GM12878 (cell line): ENCODE measurements around the gene SETD1B. TPM values are rescaled to one million over a fixed set of nuclear protein-coding genes. Genes with fewer than 3 reads are reported as not detected.

ENCODE experiments used
- BHLHE40 ChIP-seq, 2 experiments: fragments of 450-650 bp in 1 of 2; IDR thresholded peaks; 2 replicates each; pipeline ENCODE4 v1.6.1; 2011 to 2017; ENCODE audit warnings: low read depth in 2 of 2, borderline replicate concordance in 1 of 2, improper control_type of control experiment in 1 of 2, low read length in 1 of 2, mild to moderate bottlenecking in 1 of 2
- BRCA1 ChIP-seq: IDR thresholded peaks from 2 replicates; pipeline ENCODE4 v1.6.1; 2011; ENCODE audit warnings: low read depth, low read length, improper control_type of control experiment
- EED ChIP-seq: sonication (generic); IDR thresholded peaks from 2 replicates; pipeline ENCODE4 v1.6.1; 2016; ENCODE audit warnings: antibody characterized with exemption, low read depth
- IKZF2 ChIP-seq, 2 experiments: fragments of 450-650 bp; IDR thresholded peaks; 2 replicates each; pipeline ENCODE4 v1.6.1; 2017; ENCODE audit warnings: mild to moderate bottlenecking in 2 of 2, moderate library complexity in 2 of 2
- MTA2 ChIP-seq: fragments of 450-650 bp; IDR thresholded peaks from 2 replicates; pipeline ENCODE4 v1.6.1; 2016; ENCODE audit warnings: low read depth, mild to moderate bottlenecking, moderate library complexity
- MYC ChIP-seq: IDR thresholded peaks from 2 replicates; pipeline ENCODE4 v1.6.1; 2011; ENCODE audit warnings: mild to moderate bottlenecking, low read length, moderate library complexity, inconsistent platforms; ENCODE audit not compliant: insufficient read depth, insufficient replicate concordance, insufficient read length, severe bottlenecking
- SP1 ChIP-seq: IDR thresholded peaks from one replicate; pipeline ENCODE4 v1.6.1; 2011; ENCODE audit warnings: low read depth, low read length
- SPI1 ChIP-seq: IDR thresholded peaks from 2 replicates; pipeline ENCODE4 v1.6.1; 2011; ENCODE audit warnings: low read depth, mild to moderate bottlenecking, low read length, moderate library complexity, borderline replicate concordance; ENCODE audit not compliant: insufficient read depth
- TAF1 ChIP-seq: IDR thresholded peaks from 2 replicates; pipeline ENCODE4 v1.6.1; 2011; ENCODE audit warnings: mild to moderate bottlenecking, low read depth, low read length, borderline replicate concordance
- TCF12 ChIP-seq: IDR thresholded peaks from 2 replicates; pipeline ENCODE4 v1.6.1; 2011; ENCODE audit warnings: low read depth, mild to moderate bottlenecking, low read length
- polyA plus RNA-seq, 11 experiments: library from polyadenylated mRNA; depleted of rRNA in 4 of 11; unstranded in 6 of 11; stranded (reverse) in 5 of 11; fragments of >200 nt; fragmentation: Nextera tagmentation in 4 of 11; fragmentation: Illumina TruSeq in 1 of 11; extraction: Ambion mirVana in 4 of 11; extraction: Trizol in 1 of 11; gene quantifications; 1 replicate in 1 of 11; 2 replicates in 10 of 11; pipeline versions ENCODE4 v1.2.1 to v1.2.3, GENCODE V29; 2011 to 2016; ENCODE audit warnings: inconsistent platforms in 2 of 11, missing spikeins in 2 of 11, low read depth in 1 of 11
- total RNA-seq, 4 experiments: library from RNA; depleted of rRNA in 3 of 4; stranded (reverse); fragments of >200 nt in 3 of 4; fragmentation: Illumina TruSeq in 1 of 4; extraction: Trizol in 1 of 4; gene quantifications; 2 replicates each; pipeline versions ENCODE4 v1.2.1 to v1.2.3, GENCODE V29; 2013 to 2021
- TF ChIP-seq, protein P1 (sequence below): fragments of 450-650 bp; IDR thresholded peaks from 2 replicates; pipeline ENCODE4 v1.6.1; 2018; ENCODE audit warnings: mild to moderate bottlenecking, low read depth, moderate library complexity; ENCODE audit not compliant: partially characterized antibody
- TF ChIP-seq, protein P2 (sequence below): fragments of 450-650 bp; IDR thresholded peaks from 2 replicates; pipeline ENCODE4 v1.6.1; 2018; ENCODE audit warnings: borderline replicate concordance, mild to moderate bottlenecking; ENCODE audit not compliant: partially characterized antibody
- TF ChIP-seq, protein P3 (sequence below): IDR thresholded peaks from 2 replicates; pipeline ENCODE4 v1.6.1; 2011; ENCODE audit warnings: borderline replicate concordance, low read depth, mild to moderate bottlenecking, moderate library complexity, mixed read lengths, low read length; ENCODE audit not compliant: insufficient read depth; ENCODE audit errors: extremely low read length
- TF ChIP-seq, protein P4 (sequence below): fragments of 450-650 bp; IDR thresholded peaks from 2 replicates; pipeline ENCODE4 v1.6.1; 2017; ENCODE audit warnings: mild to moderate bottlenecking, moderate library complexity
- TF ChIP-seq, protein P5 (sequence below): fragments of 450-650 bp; IDR thresholded peaks from 2 replicates; pipeline ENCODE4 v1.6.1; 2016; ENCODE audit warnings: mild to moderate bottlenecking

The SETD1B gene
- total and polyA plus RNA-seq, 10 of the 15 experiments (the other 5 are each of a cell fraction or from before 2014, with no cell fraction given) = 0.50 to 17.3 (median 1.6) TPM

DNA sequence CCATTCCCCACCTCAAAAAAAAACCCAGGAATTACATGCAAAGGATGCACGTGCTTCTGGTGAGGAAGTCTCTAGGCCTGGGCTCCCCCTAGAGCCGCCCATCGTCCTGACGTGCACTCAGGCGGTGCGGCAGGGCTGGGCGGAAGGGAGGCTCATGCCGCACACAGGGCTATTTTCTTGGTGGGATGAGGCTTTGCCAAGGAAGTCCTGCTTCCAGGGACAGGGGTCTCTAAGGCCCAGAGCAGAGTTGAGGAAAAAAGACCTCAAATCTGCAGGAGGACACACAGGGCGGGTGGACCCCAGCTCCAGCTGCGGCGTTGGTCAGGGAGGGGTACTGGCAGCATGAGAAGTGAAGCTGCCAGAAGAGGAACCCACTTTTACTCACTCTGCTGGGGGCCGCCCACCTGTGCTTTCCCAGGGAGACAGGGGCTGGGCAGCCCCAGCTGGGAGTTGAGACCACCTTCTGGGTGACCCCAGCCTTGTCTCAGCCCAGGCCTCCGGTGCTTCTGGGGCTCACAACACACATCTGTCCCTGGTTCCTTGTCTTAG lies 14.5 kb upstream of the SETD1B start (continued):
- TF ChIP-seq, protein P1, sequence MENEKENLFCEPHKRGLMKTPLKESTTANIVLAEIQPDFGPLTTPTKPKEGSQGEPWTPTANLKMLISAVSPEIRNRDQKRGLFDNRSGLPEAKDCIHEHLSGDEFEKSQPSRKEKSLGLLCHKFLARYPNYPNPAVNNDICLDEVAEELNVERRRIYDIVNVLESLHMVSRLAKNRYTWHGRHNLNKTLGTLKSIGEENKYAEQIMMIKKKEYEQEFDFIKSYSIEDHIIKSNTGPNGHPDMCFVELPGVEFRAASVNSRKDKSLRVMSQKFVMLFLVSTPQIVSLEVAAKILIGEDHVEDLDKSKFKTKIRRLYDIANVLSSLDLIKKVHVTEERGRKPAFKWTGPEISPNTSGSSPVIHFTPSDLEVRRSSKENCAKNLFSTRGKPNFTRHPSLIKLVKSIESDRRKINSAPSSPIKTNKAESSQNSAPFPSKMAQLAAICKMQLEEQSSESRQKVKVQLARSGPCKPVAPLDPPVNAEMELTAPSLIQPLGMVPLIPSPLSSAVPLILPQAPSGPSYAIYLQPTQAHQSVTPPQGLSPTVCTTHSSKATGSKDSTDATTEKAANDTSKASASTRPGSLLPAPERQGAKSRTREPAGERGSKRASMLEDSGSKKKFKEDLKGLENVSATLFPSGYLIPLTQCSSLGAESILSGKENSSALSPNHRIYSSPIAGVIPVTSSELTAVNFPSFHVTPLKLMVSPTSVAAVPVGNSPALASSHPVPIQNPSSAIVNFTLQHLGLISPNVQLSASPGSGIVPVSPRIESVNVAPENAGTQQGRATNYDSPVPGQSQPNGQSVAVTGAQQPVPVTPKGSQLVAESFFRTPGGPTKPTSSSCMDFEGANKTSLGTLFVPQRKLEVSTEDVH = no peak
- TF ChIP-seq BRCA1 = no peak
- TF ChIP-seq MYC = peak; percentile 32
- TF ChIP-seq, protein P2, sequence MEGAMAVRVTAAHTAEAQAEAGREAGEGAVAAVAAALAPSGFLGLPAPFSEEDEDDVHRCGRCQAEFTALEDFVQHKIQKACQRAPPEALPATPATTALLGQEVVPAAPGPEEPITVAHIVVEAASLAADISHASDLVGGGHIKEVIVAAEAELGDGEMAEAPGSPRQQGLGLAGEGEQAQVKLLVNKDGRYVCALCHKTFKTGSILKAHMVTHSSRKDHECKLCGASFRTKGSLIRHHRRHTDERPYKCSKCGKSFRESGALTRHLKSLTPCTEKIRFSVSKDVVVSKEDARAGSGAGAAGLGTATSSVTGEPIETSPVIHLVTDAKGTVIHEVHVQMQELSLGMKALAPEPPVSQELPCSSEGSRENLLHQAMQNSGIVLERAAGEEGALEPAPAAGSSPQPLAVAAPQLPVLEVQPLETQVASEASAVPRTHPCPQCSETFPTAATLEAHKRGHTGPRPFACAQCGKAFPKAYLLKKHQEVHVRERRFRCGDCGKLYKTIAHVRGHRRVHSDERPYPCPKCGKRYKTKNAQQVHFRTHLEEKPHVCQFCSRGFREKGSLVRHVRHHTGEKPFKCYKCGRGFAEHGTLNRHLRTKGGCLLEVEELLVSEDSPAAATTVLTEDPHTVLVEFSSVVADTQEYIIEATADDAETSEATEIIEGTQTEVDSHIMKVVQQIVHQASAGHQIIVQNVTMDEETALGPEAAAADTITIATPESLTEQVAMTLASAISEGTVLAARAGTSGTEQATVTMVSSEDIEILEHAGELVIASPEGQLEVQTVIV = no peak
- peak in 1 of 2 experiments; percentile 4; a peak in 1 of 4 replicates for TF ChIP-seq IKZF2 (IDR thresholded peaks at IDR 0.05)
- TF ChIP-seq SPI1 = peak; percentile 63
- peak; percentile 32; the same call in 1 of the 2 replicates for TF ChIP-seq TCF12
- TF ChIP-seq BHLHE40 (IDR thresholded peaks at IDR 0.05; ENCODE audit: borderline replicate concordance in 1 of 2, low read depth in 2 of 2, low read length in 1 of 2) = peak; percentile 90 to 93
- no peak for TF ChIP-seq SP1
- TF ChIP-seq, protein P3, sequence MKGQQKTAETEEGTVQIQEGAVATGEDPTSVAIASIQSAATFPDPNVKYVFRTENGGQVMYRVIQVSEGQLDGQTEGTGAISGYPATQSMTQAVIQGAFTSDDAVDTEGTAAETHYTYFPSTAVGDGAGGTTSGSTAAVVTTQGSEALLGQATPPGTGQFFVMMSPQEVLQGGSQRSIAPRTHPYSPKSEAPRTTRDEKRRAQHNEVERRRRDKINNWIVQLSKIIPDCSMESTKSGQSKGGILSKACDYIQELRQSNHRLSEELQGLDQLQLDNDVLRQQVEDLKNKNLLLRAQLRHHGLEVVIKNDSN = no peak
- no peak for TF ChIP-seq MTA2
- TF ChIP-seq, protein P4, sequence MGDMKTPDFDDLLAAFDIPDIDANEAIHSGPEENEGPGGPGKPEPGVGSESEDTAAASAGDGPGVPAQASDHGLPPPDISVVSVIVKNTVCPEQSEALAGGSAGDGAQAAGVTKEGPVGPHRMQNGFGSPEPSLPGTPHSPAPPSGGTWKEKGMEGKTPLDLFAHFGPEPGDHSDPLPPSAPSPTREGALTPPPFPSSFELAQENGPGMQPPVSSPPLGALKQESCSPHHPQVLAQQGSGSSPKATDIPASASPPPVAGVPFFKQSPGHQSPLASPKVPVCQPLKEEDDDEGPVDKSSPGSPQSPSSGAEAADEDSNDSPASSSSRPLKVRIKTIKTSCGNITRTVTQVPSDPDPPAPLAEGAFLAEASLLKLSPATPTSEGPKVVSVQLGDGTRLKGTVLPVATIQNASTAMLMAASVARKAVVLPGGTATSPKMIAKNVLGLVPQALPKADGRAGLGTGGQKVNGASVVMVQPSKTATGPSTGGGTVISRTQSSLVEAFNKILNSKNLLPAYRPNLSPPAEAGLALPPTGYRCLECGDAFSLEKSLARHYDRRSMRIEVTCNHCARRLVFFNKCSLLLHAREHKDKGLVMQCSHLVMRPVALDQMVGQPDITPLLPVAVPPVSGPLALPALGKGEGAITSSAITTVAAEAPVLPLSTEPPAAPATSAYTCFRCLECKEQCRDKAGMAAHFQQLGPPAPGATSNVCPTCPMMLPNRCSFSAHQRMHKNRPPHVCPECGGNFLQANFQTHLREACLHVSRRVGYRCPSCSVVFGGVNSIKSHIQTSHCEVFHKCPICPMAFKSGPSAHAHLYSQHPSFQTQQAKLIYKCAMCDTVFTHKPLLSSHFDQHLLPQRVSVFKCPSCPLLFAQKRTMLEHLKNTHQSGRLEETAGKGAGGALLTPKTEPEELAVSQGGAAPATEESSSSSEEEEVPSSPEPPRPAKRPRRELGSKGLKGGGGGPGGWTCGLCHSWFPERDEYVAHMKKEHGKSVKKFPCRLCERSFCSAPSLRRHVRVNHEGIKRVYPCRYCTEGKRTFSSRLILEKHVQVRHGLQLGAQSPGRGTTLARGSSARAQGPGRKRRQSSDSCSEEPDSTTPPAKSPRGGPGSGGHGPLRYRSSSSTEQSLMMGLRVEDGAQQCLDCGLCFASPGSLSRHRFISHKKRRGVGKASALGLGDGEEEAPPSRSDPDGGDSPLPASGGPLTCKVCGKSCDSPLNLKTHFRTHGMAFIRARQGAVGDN = peak; percentile 15; the same call in 1 of the 2 replicates
- TF ChIP-seq TAF1 = no peak
- TF ChIP-seq, protein P5, sequence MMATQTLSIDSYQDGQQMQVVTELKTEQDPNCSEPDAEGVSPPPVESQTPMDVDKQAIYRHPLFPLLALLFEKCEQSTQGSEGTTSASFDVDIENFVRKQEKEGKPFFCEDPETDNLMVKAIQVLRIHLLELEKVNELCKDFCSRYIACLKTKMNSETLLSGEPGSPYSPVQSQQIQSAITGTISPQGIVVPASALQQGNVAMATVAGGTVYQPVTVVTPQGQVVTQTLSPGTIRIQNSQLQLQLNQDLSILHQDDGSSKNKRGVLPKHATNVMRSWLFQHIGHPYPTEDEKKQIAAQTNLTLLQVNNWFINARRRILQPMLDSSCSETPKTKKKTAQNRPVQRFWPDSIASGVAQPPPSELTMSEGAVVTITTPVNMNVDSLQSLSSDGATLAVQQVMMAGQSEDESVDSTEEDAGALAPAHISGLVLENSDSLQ = peak; percentile 35; the same call in 1 of the 2 replicates
- peak; percentile 62 for TF ChIP-seq EED
